IMR-90 (cell line): ENCODE data around the gene HELZ. TPM values are rescaled to one million over a fixed set of nuclear protein-coding genes. Genes with fewer than 3 reads are reported as not detected.
A peak's percentile ranks its signal among the peaks of the same experiment; 100 is the strongest.

Experiments
- ATAC-seq: fragments of 200-7000 bp; cut with Tn5 transposase; 2 replicates; pipeline ENCODE4 v1.9.1; 2020; ENCODE audit warnings: low read depth, mild to moderate bottlenecking, moderate library complexity
- BruUV-seq: library from RNA; stranded (reverse); fragments of 400-500 nt; replicated peaks from 2 replicates; lab custom pipeline; 2021; lab: Mats Ljungman, UMichigan
- CTCF ChIA-PET: fragments of 300-600 bp; formaldehyde crosslinking; extraction: SDS; loops from one replicate; lab custom pipeline; 2021; ENCODE audit warnings: antibody characterized with exemption; lab: Yijun Ruan, JAX
- POLR2A ChIA-PET: fragments of 300-600 bp; sonication (Branson Sonifier 250); formaldehyde crosslinking; loops from one replicate; lab custom pipeline; 2022; ENCODE audit warnings: antibody characterized with exemption; ENCODE audit not compliant: unreplicated experiment; lab: Charles Lee
- DNase-seq: peaks from one replicate; pipeline ENCODE4 v3.0.0; 2013
- H2AFZ ChIP-seq: replicated peaks from 2 replicates; pipeline ENCODE3; 2013; ENCODE audit warnings: low read length, mild to moderate bottlenecking; ENCODE audit not compliant: poor library complexity
- H2AK5ac ChIP-seq: 2 replicates; pipeline ENCODE4 v1.6.1; 2013; ENCODE audit warnings: low read depth, low read length, inconsistent platforms
- H2AK9ac ChIP-seq: replicated peaks from 2 replicates; pipeline ENCODE3; 2013; ENCODE audit warnings: mild to moderate bottlenecking, low read depth, low read length, moderate library complexity; ENCODE audit not compliant: poor library complexity
- H2BK120ac ChIP-seq: 2 replicates; pipeline ENCODE4 v1.6.1; 2013; ENCODE audit warnings: low read depth, low read length, inconsistent platforms
- H2BK15ac ChIP-seq: 3 replicates; pipeline ENCODE4 v1.6.1; 2013; ENCODE audit warnings: low read depth, low read length, inconsistent platforms
- H2BK20ac ChIP-seq: 2 replicates; pipeline ENCODE4 v1.6.1; 2013; ENCODE audit warnings: low read depth, mild to moderate bottlenecking, inconsistent platforms, low read length, moderate library complexity
- H2BK5ac ChIP-seq: 2 replicates; pipeline ENCODE4 v1.6.1; 2013; ENCODE audit warnings: mild to moderate bottlenecking, low read depth, low read length, inconsistent platforms; ENCODE audit not compliant: poor library complexity, severe bottlenecking
- H3K14ac ChIP-seq: replicated peaks from 2 replicates; pipeline ENCODE4 v1.6.1; 2013; ENCODE audit warnings: low read depth, low read length, inconsistent platforms
- H3K18ac ChIP-seq: 2 replicates; pipeline ENCODE4 v1.6.1; 2013; ENCODE audit warnings: low read depth, low read length, control low read depth
- H3K23ac ChIP-seq: 2 replicates; pipeline ENCODE4 v1.6.1; 2013; ENCODE audit warnings: low read depth, low read length, inconsistent platforms
- H3K27ac ChIP-seq: 2 replicates; pipeline ENCODE4 v1.5.1; 2013; ENCODE audit warnings: mild to moderate bottlenecking, control low read depth, low read length; ENCODE audit not compliant: insufficient read depth
- H3K27me3 ChIP-seq: 2 replicates; pipeline ENCODE4 v1.6.1; 2013; ENCODE audit warnings: low read length; ENCODE audit not compliant: control insufficient read depth, insufficient read depth
- H3K36me3 ChIP-seq: 2 replicates; pipeline ENCODE4 v1.6.1; 2013; ENCODE audit warnings: low read length, mixed read lengths; ENCODE audit not compliant: control insufficient read depth, insufficient read depth
- H3K4ac ChIP-seq: 2 replicates; pipeline ENCODE4 v1.6.1; 2013; ENCODE audit warnings: low read depth, low read length, inconsistent platforms
- H3K4me1 ChIP-seq: 2 replicates; pipeline ENCODE4 v1.6.1; 2013; ENCODE audit warnings: low read length, mixed read lengths; ENCODE audit not compliant: control insufficient read depth, insufficient read depth
- H3K4me2 ChIP-seq: 2 replicates; pipeline ENCODE4 v1.6.1; 2013; ENCODE audit warnings: low read depth, mild to moderate bottlenecking, control low read depth, low read length, moderate library complexity
- H3K4me3 ChIP-seq: 2 replicates; pipeline ENCODE4 v1.5.1; 2013; ENCODE audit warnings: low read depth, mild to moderate bottlenecking, control low read depth, low read length, moderate library complexity; ENCODE audit not compliant: insufficient read depth
- H3K56ac ChIP-seq: 2 replicates; pipeline ENCODE4 v1.6.1; 2013; ENCODE audit warnings: low read length, inconsistent platforms; ENCODE audit not compliant: insufficient read depth; ENCODE audit errors: extremely low read depth
- H3K79me1 ChIP-seq, 2 experiments: 2 replicates each; pipeline ENCODE4 v1.6.1; 2013; ENCODE audit warnings: low read length in 2 of 2, inconsistent platforms in 1 of 2, low read depth in 1 of 2
- H3K9ac ChIP-seq: 2 replicates; pipeline ENCODE4 v1.6.1; 2013; ENCODE audit warnings: low read depth, low read length, control low read depth
- H3K9me1 ChIP-seq: 2 replicates; pipeline ENCODE4 v1.6.1; 2013; ENCODE audit warnings: low read length, inconsistent platforms; ENCODE audit not compliant: insufficient read depth
- H3K9me3 ChIP-seq: 2 replicates; pipeline ENCODE4 v1.6.1; 2013; ENCODE audit warnings: low read length; ENCODE audit not compliant: control insufficient read depth, insufficient read depth
- H4K20me1 ChIP-seq: 2 replicates; pipeline ENCODE4 v1.6.1; 2013; ENCODE audit warnings: low read length, inconsistent platforms; ENCODE audit not compliant: insufficient read depth
- H4K5ac ChIP-seq: 2 replicates; pipeline ENCODE4 v1.6.1; 2013; ENCODE audit warnings: mild to moderate bottlenecking, low read depth, low read length, control low read depth
- H4K8ac ChIP-seq, 2 experiments: 2 replicates each; pipeline ENCODE4 v1.6.1; 2013; ENCODE audit warnings: low read depth in 2 of 2, low read length in 2 of 2, control low read depth in 1 of 2, inconsistent platforms in 1 of 2
- H4K91ac ChIP-seq: 2 replicates; pipeline ENCODE4 v1.6.1; 2013; ENCODE audit warnings: low read depth, low read length, inconsistent platforms; ENCODE audit not compliant: insufficient read depth
- MAZ ChIP-seq: IDR thresholded peaks from 2 replicates; pipeline ENCODE4 v1.6.1; 2012; ENCODE audit warnings: low read depth, mild to moderate bottlenecking, low read length, improper control_type of control experiment, moderate library complexity, borderline replicate concordance
- RAD21 ChIP-seq: IDR thresholded peaks from 2 replicates; pipeline ENCODE4 v1.6.1; 2012; ENCODE audit warnings: low read length, improper control_type of control experiment
- RFX5 ChIP-seq: IDR thresholded peaks from 2 replicates; pipeline ENCODE4 v1.8.0; 2012; ENCODE audit warnings: low read depth, mild to moderate bottlenecking, low read length, moderate library complexity
- WGBS, 2 experiments: methylation state at CpG; one replicate each; pipeline versions ENCODE4 v1.1.5 to v1.1.7; 2013; ENCODE audit warnings: missing lambda C conversion rate in 2 of 2; ENCODE audit not compliant: insufficient read length in 1 of 2; ENCODE audit errors: extremely low coverage in 2 of 2; 5-methylcytosine and 5-hydroxymethylcytosine counted together
- dilution Hi-C: fragments of 300-500 bp; cut with HindIII; formaldehyde crosslinking; loops from one replicate; pipeline ENCODE4 v1.14.3; 2018; ENCODE audit warnings: low sequenced_read_pairs; ENCODE audit not compliant: unreplicated experiment
- in situ Hi-C: fragments of 300-500 bp; cut with MboI; formaldehyde crosslinking; loops from 3 replicates; pipeline ENCODE4 v1.14.3; 2019; ENCODE audit warnings: low sequenced_read_pairs, inconsistent platforms, mixed read lengths
- intact Hi-C: fragments of 100-400 bp; cut with micrococcal nuclease; formaldehyde crosslinking; loops from 2 replicates; pipeline ENCODE4 v1.10.0; 2022
- polyA plus RNA-seq, 3 experiments: library from polyadenylated mRNA; depleted of rRNA; stranded (reverse); fragments of >200 nt; gene quantifications; 2 replicates each; pipeline ENCODE4 v1.2.3, GENCODE V29; 2012; ENCODE audit warnings: low replicate concordance in 1 of 3
- total RNA-seq: library from RNA; depleted of rRNA; stranded (reverse); fragments of >200 nt; gene quantifications from 2 replicates; pipeline ENCODE4 v1.2.3, GENCODE V29; 2012

HELZ gene
- total and polyA plus RNA-seq, 2 of the 4 experiments (the other 2 are of a cell fraction), result 8.0 to 60.6 TPM

GRCh38 chr17:67183531-67183930, 61.5 kb downstream of the HELZ start:
- Histone ChIP-seq H3K23ac (no peak overlapping the region), H4K91ac (no peak overlapping the region), H3K4me3 (no peak overlapping the region), H3K79me1 (peaks cover 0 to 21% of the 10 kb centered on the region in 2 experiments; a peak in 3 of 4 replicates), H3K56ac (no peak overlapping the region), H2BK120ac (no peak overlapping the region), H3K4me2 (no peak overlapping the region), H2AK5ac (no peak overlapping the region), H2BK20ac (no peak overlapping the region), H3K27me3 (no peaks in the 10 kb centered on the region), H3K36me3 (peaks cover 10% of the 10 kb centered on the region), H3K14ac (no peak overlapping the region), H3K4me1 (no peaks in the 10 kb centered on the region), H3K4ac (no peak overlapping the region), H4K20me1 (no peaks in the 10 kb centered on the region), H2BK5ac (no peak overlapping the region), H3K9ac (no peak overlapping the region), H3K9me1 (peaks cover 8% of the 10 kb centered on the region), H2AK9ac (no peak overlapping the region), H4K5ac (no peak overlapping the region), H2BK15ac (no peak overlapping the region), H2AFZ (no peak overlapping the region), H3K18ac (no peak overlapping the region), H3K9me3 (no peaks in the 10 kb centered on the region), H4K8ac (no peak overlapping the region), H3K27ac (no peak overlapping the region)
- POLR2A ChIA-PET, result no interaction called here
- TF ChIP-seq MAZ (no peak), RAD21 (no peak), RFX5 (no peak)
- CTCF ChIA-PET, result no interaction called here
- dilution Hi-C loops (no loop called here), in situ Hi-C loops (no loop called here), intact Hi-C loops (loop anchor here (1.0 kb wide), 1 partner anchor 11 kb away; no protein-coding TSS in a partner anchor)
- WGBS, 2 experiments, result no CpG with 5 or more reads among the region's 1 CpG
- BruUV-seq, result no TSS peak
- DNase-seq, result no peak
- peak; percentile 49; the same call in 1 of the 2 replicates for ATAC-seq
